Stimulated activated CD4-positive, alpha-beta T cell treated with anti-CD3 and anti-CD28 coated beads, Interleukin-1b, Interleukin-23, amount 100 ng/mL, for 48 hours (primary cell): ENCODE data around the gene FNBP1.
A peak's percentile ranks its signal among the peaks of the same experiment; 100 is the strongest.
"Not testable (repeated sequence)": the region's sequence is repeated elsewhere in the genome, so short reads cannot be mapped to it uniquely, and the experiment has no call there.

ENCODE experiments used
- DNase-seq: peaks from one replicate; pipeline ENCODE4 v3.0.0-alpha.2; 2020

FNBP1 gene

GRCh38 chr9:129989740-129990139 lies 53.2 kb downstream of the FNBP1 start:
- no peak for DNase-seq

- DNase-seq, result no peak
These were observed 53.7 kb downstream of the FNBP1 start for GRCh38 chr9:129989362-129989708.

- peak; percentile 32 for DNase-seq
These were observed 54.2 kb downstream of the FNBP1 start for GRCh38 chr9:129988607-129989361.

- no peak for DNase-seq
These were observed 55.0 kb downstream of the FNBP1 start for GRCh38 chr9:129987941-129988340.

GRCh38 chr9:129987047-129987446 lies 55.9 kb downstream of the FNBP1 start:
- peak; percentile 52 for DNase-seq

GRCh38 chr9:129984589-129984988 lies 58.4 kb downstream of the FNBP1 start:
- DNase-seq, result not testable (repeated sequence)

GRCh38 chr9:129983891-129984290 lies 59.1 kb downstream of the FNBP1 start:
- DNase-seq, result no peak

GRCh38 chr9:129981180-129981907 lies 61.6 kb downstream of the FNBP1 start:
- no peak for DNase-seq

- DNase-seq, result not testable (repeated sequence)
These were observed 62.8 kb downstream of the FNBP1 start for GRCh38 chr9:129980224-129980623.

GRCh38 chr9:129979071-129979745 lies 63.8 kb downstream of the FNBP1 start:
- no peak for DNase-seq

GRCh38 chr9:129972816-129973215 lies 70.2 kb downstream of the FNBP1 start:
- DNase-seq, result no peak

- no peak for DNase-seq
These were observed 74.1 kb downstream of the FNBP1 start for GRCh38 chr9:129968690-129969485.

- no peak for DNase-seq
These were observed 77.9 kb downstream of the FNBP1 start for GRCh38 chr9:129964901-129965734.

- DNase-seq, result peak; percentile 78
These were observed 79.9 kb downstream of the FNBP1 start for GRCh38 chr9:129962889-129963703.

GRCh38 chr9:129962451-129962864 lies 80.5 kb downstream of the FNBP1 start:
- no peak for DNase-seq

- DNase-seq, result no peak
These were observed 84.2 kb downstream of the FNBP1 start for GRCh38 chr9:129958796-129959195.

- no peak for DNase-seq
These were observed 88.0 kb downstream of the FNBP1 start for GRCh38 chr9:129954868-129955550.

GRCh38 chr9:129953736-129954135 lies 89.3 kb downstream of the FNBP1 start:
- no peak for DNase-seq

- no peak for DNase-seq
These were observed 90.7 kb downstream of the FNBP1 start for GRCh38 chr9:129952337-129952736.

GRCh38 chr9:129949821-129950220 lies 93.2 kb downstream of the FNBP1 start:
- no peak for DNase-seq

- DNase-seq, result not testable (repeated sequence)
These were observed 94.4 kb downstream of the FNBP1 start for GRCh38 chr9:129948626-129949025.
